WI38 (cell line): ENCODE results near the gene AGBL4.
"Not testable (repeated sequence)": the region's sequence is repeated elsewhere in the genome, so short reads cannot be mapped to it uniquely, and the experiment has no call there.

ENCODE experiments used
- H3K4me3 ChIP-seq: 2 replicates; pipeline ENCODE4 v1.5.1; 2011; ENCODE audit warnings: low read depth, mild to moderate bottlenecking, control low read depth, low read length
- CTCF ChIP-seq: IDR thresholded peaks from 2 replicates; pipeline ENCODE4 v1.5.1; 2012; ENCODE audit warnings: low read depth, mild to moderate bottlenecking, control low read depth, low read length

The AGBL4 gene

GRCh38 chr1:49293016-49293415 is 730.7 kb downstream of the AGBL4 start:
- TF ChIP-seq CTCF: no peak
- no peak overlapping the region for H3K4me3 ChIP-seq

- not testable (repeated sequence) for H3K4me3 ChIP-seq
These were observed 766.3 kb downstream of the AGBL4 start for GRCh38 chr1:49257211-49258049.

GRCh38 chr1:49252917-49253316 is 770.8 kb downstream of the AGBL4 start:
- TF ChIP-seq CTCF: no peak
- no peak overlapping the region for H3K4me3 ChIP-seq

GRCh38 chr1:49251019-49251784 is 772.6 kb downstream of the AGBL4 start:
- no peak overlapping the region for H3K4me3 ChIP-seq
- TF ChIP-seq CTCF: no peak

GRCh38 chr1:49240709-49241221 is 783.0 kb downstream of the AGBL4 start:
- TF ChIP-seq CTCF: no peak

GRCh38 chr1:49234988-49235387 is 788.8 kb downstream of the AGBL4 start:
- TF ChIP-seq CTCF: no peak
- H3K4me3 ChIP-seq: no peak overlapping the region

More at GRCh38 chr1:49240709-49241221, 783.0 kb downstream of the AGBL4 start:
- no peak overlapping the region for H3K4me3 ChIP-seq

- TF ChIP-seq CTCF: no peak
- H3K4me3 ChIP-seq: no peak overlapping the region
These were observed 794.2 kb downstream of the AGBL4 start for GRCh38 chr1:49229555-49229954.
